ENCODE data around the gene DDAH1. TPM values are rescaled to one million over a fixed set of nuclear protein-coding genes. Genes with fewer than 3 reads are reported as not detected.

The DDAH1 gene
- polyA plus RNA-seq, 1 donor, result 115 TPM

GRCh38 chr1:85404408-85404807 lies 60.6 kb downstream of the DDAH1 start:
- no peak overlapping the region for H3K27ac ChIP-seq (ENCODE audit: low read length)
- 89% methylated on average over 3 of the region's 5 CpGs for WGBS (ENCODE audit: insufficient coverage, low lambda C conversion rate)
- no peak for DNase-seq

GRCh38 chr1:85398391-85399064 lies 66.4 kb downstream of the DDAH1 start:
- H3K27ac ChIP-seq (ENCODE audit: low read length), result no peak overlapping the region
- H3K36me3 ChIP-seq (ENCODE audit: control insufficient read depth, insufficient read depth, low read length), result no peaks in the 10 kb centered on the region
- no peaks in the 10 kb centered on the region for H3K9me3 ChIP-seq (ENCODE audit: control insufficient read depth, low read depth, low read length)
- H3K4me1 ChIP-seq (ENCODE audit: control insufficient read depth, insufficient read depth, low read length), result no peaks in the 10 kb centered on the region
- 73% methylated on average over 3 of the region's 6 CpGs for WGBS (ENCODE audit: insufficient coverage, low lambda C conversion rate)
- no peak overlapping the region for H3K4me3 ChIP-seq (ENCODE audit: low read length)
- H3K27me3 ChIP-seq (ENCODE audit: control insufficient read depth, insufficient read depth, low read length), result no peaks in the 10 kb centered on the region
- DNase-seq, result no peak

More at GRCh38 chr1:85404408-85404807, 60.6 kb downstream of the DDAH1 start:
- Histone ChIP-seq H3K36me3 (ENCODE audit: control insufficient read depth, insufficient read depth, low read length) (no peaks in the 10 kb centered on the region), H3K4me3 (ENCODE audit: low read length) (no peak overlapping the region), H3K4me1 (ENCODE audit: control insufficient read depth, insufficient read depth, low read length) (peaks cover 4% of the 10 kb centered on the region), H3K9me3 (ENCODE audit: control insufficient read depth, low read depth, low read length) (no peaks in the 10 kb centered on the region), H3K27me3 (ENCODE audit: control insufficient read depth, insufficient read depth, low read length) (no peaks in the 10 kb centered on the region)

- no peak overlapping the region for H3K4me3 ChIP-seq (ENCODE audit: low read length)
- H3K9me3 ChIP-seq (ENCODE audit: control insufficient read depth, low read depth, low read length), result no peaks in the 10 kb centered on the region
- no peak for DNase-seq
- no peak overlapping the region for H3K27ac ChIP-seq (ENCODE audit: low read length)
- H3K27me3 ChIP-seq (ENCODE audit: control insufficient read depth, insufficient read depth, low read length), result no peaks in the 10 kb centered on the region
- no peaks in the 10 kb centered on the region for H3K4me1 ChIP-seq (ENCODE audit: control insufficient read depth, insufficient read depth, low read length)
- 100% methylated on average over 1 of the region's 4 CpGs for WGBS (ENCODE audit: insufficient coverage, low lambda C conversion rate)
- no peaks in the 10 kb centered on the region for H3K36me3 ChIP-seq (ENCODE audit: control insufficient read depth, insufficient read depth, low read length)
Observed at GRCh38 chr1:85397490-85398032, 67.4 kb downstream of the DDAH1 start.

DNA sequence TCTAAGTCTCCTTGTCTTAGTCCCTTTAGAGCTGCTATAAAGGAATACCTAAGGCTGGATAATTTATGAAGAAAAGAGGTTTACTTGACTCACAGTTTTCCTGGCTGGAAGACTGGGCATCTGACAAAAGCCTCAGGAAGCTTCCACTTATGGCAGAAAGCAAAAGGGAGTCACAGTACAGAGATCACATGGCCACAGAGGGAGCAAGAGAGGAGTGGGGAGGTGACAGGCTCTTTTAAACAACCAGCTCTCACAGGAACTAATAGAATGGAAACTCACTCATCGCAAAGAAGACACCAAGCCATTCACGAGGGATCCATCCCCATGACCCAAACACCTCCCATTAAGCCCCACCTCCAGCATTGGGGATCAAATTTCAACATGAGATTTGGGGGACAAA lies 68.8 kb downstream of the DDAH1 start:
- DNase-seq, result no peak
- no peaks in the 10 kb centered on the region for H3K4me1 ChIP-seq (ENCODE audit: control insufficient read depth, insufficient read depth, low read length)
- no peaks in the 10 kb centered on the region for H3K27me3 ChIP-seq (ENCODE audit: control insufficient read depth, insufficient read depth, low read length)
- WGBS (ENCODE audit: insufficient coverage, low lambda C conversion rate), result no CpG with 5 or more reads among the region's 2 CpGs
- H3K36me3 ChIP-seq (ENCODE audit: control insufficient read depth, insufficient read depth, low read length), result no peaks in the 10 kb centered on the region
- no peak overlapping the region for H3K4me3 ChIP-seq (ENCODE audit: low read length)
- no peaks in the 10 kb centered on the region for H3K9me3 ChIP-seq (ENCODE audit: control insufficient read depth, low read depth, low read length)
- H3K27ac ChIP-seq (ENCODE audit: low read length), result no peak overlapping the region

GRCh38 chr1:85394130-85394529 lies 70.8 kb downstream of the DDAH1 start:
- Histone ChIP-seq H3K27ac (ENCODE audit: low read length) (no peak overlapping the region), H3K4me3 (ENCODE audit: low read length) (no peak overlapping the region), H3K9me3 (ENCODE audit: control insufficient read depth, low read depth, low read length) (no peaks in the 10 kb centered on the region), H3K27me3 (ENCODE audit: control insufficient read depth, insufficient read depth, low read length) (no peaks in the 10 kb centered on the region), H3K36me3 (ENCODE audit: control insufficient read depth, insufficient read depth, low read length) (no peaks in the 10 kb centered on the region), H3K4me1 (ENCODE audit: control insufficient read depth, insufficient read depth, low read length) (no peaks in the 10 kb centered on the region)
- DNase-seq, result no peak
- WGBS (ENCODE audit: insufficient coverage, low lambda C conversion rate), result no CpG with 5 or more reads among the region's 2 CpGs

DNA sequence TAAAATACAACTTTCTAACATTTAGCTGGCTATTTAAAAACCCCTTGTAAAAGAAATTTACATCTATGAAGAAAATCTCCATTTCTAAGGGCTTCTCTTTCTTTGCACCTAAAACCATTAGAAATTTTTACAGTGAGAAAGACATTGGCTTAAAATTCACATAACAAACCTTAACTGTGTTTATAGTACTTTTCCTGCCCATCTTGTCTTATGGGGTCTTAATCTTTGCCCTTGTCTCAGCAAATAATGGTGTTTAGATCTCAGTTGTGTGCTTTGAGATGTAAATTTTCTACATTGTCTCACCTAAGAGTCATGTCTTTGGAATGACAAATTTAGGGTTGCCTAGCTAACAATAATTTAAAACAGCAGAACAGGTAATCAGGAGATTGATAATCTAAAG lies 71.5 kb downstream of the DDAH1 start:
- H3K27me3 ChIP-seq (ENCODE audit: control insufficient read depth, insufficient read depth, low read length), result no peaks in the 10 kb centered on the region

DNA sequence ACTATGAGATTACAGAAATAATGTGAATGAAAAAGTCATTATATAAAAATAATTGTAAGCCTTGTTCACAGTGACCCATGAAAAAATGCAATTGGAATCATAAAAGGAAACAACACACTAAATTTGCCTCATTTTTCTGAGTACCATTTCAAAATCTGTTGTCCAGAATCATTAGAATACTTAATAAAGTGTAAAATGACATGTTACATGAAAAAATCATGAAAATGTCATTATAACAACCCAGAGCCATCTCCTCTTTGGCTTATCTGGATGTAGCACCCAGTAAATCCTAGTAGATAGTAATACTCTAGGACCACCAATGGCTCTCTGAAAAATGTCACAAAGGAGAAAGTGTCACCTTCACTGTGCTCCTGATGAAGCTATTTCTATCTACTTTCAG lies 76.5 kb downstream of the DDAH1 start:
- H3K4me1 ChIP-seq (ENCODE audit: control insufficient read depth, insufficient read depth, low read length), result peaks cover 5% of the 10 kb centered on the region
- no peak overlapping the region for H3K4me3 ChIP-seq (ENCODE audit: low read length)
- no peaks in the 10 kb centered on the region for H3K36me3 ChIP-seq (ENCODE audit: control insufficient read depth, insufficient read depth, low read length)
- no peak for DNase-seq
- H3K9me3 ChIP-seq (ENCODE audit: control insufficient read depth, low read depth, low read length), result peaks cover 5% of the 10 kb centered on the region
- no peaks in the 10 kb centered on the region for H3K27me3 ChIP-seq (ENCODE audit: control insufficient read depth, insufficient read depth, low read length)
- H3K27ac ChIP-seq (ENCODE audit: low read length), result no peak overlapping the region

More for the DNA sequence above, 71.5 kb downstream of the DDAH1 start:
- H3K27ac ChIP-seq (ENCODE audit: low read length), result no peak overlapping the region
- H3K4me3 ChIP-seq (ENCODE audit: low read length), result no peak overlapping the region
- no peaks in the 10 kb centered on the region for H3K9me3 ChIP-seq (ENCODE audit: control insufficient read depth, low read depth, low read length)
- no peak for DNase-seq
- H3K4me1 ChIP-seq (ENCODE audit: control insufficient read depth, insufficient read depth, low read length), result no peaks in the 10 kb centered on the region
- H3K36me3 ChIP-seq (ENCODE audit: control insufficient read depth, insufficient read depth, low read length), result no peaks in the 10 kb centered on the region

DNA sequence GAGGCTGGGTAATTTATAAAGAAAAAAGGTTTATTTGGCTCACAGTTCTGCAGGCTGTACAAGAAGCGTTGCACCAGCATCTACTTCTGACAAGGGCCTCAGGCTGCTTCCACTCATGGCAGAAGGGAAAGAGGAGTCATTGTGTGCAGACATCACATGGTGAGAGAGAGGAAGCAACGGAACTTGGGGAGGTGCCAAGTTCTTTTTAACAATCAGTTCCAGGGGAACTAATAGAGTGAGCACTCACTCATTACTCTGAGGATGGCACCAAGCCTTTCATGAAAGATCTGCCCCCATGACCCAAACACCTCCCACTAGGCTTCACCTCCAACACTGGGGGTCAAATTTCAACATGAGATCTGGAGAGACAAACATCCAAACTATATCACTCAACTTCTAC lies 77.2 kb downstream of the DDAH1 start:
- Histone ChIP-seq H3K27me3 (ENCODE audit: control insufficient read depth, insufficient read depth, low read length) (no peaks in the 10 kb centered on the region), H3K4me1 (ENCODE audit: control insufficient read depth, insufficient read depth, low read length) (peaks cover 5% of the 10 kb centered on the region), H3K27ac (ENCODE audit: low read length) (no peak overlapping the region), H3K36me3 (ENCODE audit: control insufficient read depth, insufficient read depth, low read length) (no peaks in the 10 kb centered on the region), H3K4me3 (ENCODE audit: low read length) (no peak overlapping the region), H3K9me3 (ENCODE audit: control insufficient read depth, low read depth, low read length) (peaks cover 5% of the 10 kb centered on the region)
- no CpG with 5 or more reads among the region's 2 CpGs for WGBS (ENCODE audit: insufficient coverage, low lambda C conversion rate)
- DNase-seq, result no peak

DNA sequence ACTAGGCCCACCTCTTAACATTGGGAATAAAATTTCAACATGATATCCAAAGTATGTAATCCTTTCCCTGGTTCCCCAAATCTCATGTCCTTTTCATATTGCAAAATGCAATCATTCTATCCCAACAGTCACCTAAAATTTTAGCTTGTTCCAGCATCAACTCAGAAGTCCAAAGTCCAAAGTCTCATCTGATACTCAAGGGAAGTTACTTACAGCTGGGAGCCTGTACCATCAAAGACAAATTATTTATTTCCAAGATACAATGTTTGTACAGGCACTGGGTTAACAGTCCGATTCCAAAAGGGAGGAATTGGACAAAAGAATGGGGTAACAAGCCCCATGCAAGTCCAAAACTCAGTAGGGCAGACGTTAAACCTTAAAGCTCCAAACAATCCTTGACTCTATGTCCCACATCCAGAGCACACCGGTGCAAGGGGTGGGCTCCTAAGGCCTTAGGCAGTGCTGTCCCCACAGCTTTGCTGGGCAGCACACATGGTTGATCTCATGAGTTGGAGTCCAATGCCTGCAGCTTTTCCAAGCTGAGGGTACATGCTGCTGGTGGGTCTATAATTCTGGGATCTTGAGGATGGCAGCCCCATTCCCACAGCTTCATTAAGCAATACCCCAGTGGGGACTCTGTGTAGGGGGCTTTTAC lies 78.8 kb downstream of the DDAH1 start:
- H3K9me3 ChIP-seq (ENCODE audit: control insufficient read depth, low read depth, low read length), result peaks cover 5% of the 10 kb centered on the region
- no CpG with 5 or more reads among the region's 3 CpGs for WGBS (ENCODE audit: insufficient coverage, low lambda C conversion rate)
- H3K4me3 ChIP-seq (ENCODE audit: low read length), result no peak overlapping the region
- no peaks in the 10 kb centered on the region for H3K36me3 ChIP-seq (ENCODE audit: control insufficient read depth, insufficient read depth, low read length)
- H3K27me3 ChIP-seq (ENCODE audit: control insufficient read depth, insufficient read depth, low read length), result no peaks in the 10 kb centered on the region
- H3K4me1 ChIP-seq (ENCODE audit: control insufficient read depth, insufficient read depth, low read length), result peaks cover 5% of the 10 kb centered on the region
- H3K27ac ChIP-seq (ENCODE audit: low read length), result no peak overlapping the region
- DNase-seq, result no peak

- no peak for DNase-seq
- H3K27ac ChIP-seq (ENCODE audit: low read length), result no peak overlapping the region
- no peak overlapping the region for H3K4me3 ChIP-seq (ENCODE audit: low read length)
- H3K4me1 ChIP-seq (ENCODE audit: control insufficient read depth, insufficient read depth, low read length), result no peaks in the 10 kb centered on the region
- H3K9me3 ChIP-seq (ENCODE audit: control insufficient read depth, low read depth, low read length), result no peaks in the 10 kb centered on the region
- H3K27me3 ChIP-seq (ENCODE audit: control insufficient read depth, insufficient read depth, low read length), result no peaks in the 10 kb centered on the region
- WGBS (ENCODE audit: insufficient coverage, low lambda C conversion rate), result 87% methylated on average over 3 of the region's 4 CpGs
- H3K36me3 ChIP-seq (ENCODE audit: control insufficient read depth, insufficient read depth, low read length), result no peaks in the 10 kb centered on the region
Observed at GRCh38 chr1:85379203-85380136, 85.5 kb downstream of the DDAH1 start.

Measured in large intestine (tissue), 3 donors.